GM21360 (cell line): Measurements from ENCODE around the gene GJD4.

Experiments used
- ATAC-seq: cut with Tn5 transposase; IDR thresholded peaks from one replicate; pipeline ENCODE4 v1.9.1; 2021; ENCODE audit warnings: mild to moderate bottlenecking, moderate library complexity; ENCODE audit not compliant: unreplicated experiment

The GJD4 gene

GRCh38 chr10:35613597-35614226 lies 8.6 kb downstream of the GJD4 start:
- ATAC-seq, result no peak

GRCh38 chr10:35614312-35614711 lies 9.2 kb downstream of the GJD4 start:
- ATAC-seq, result no peak

- ATAC-seq, result no peak
Measured at GRCh38 chr10:35626971-35627507, 21.9 kb downstream of the GJD4 start.

GRCh38 chr10:35631404-35631803 lies 26.3 kb downstream of the GJD4 start:
- no peak for ATAC-seq

GRCh38 chr10:35632027-35632426 lies 26.9 kb downstream of the GJD4 start:
- no peak for ATAC-seq

- no peak for ATAC-seq
Measured at GRCh38 chr10:35633006-35633980, 28.2 kb downstream of the GJD4 start.

- ATAC-seq, result peak; percentile 70
Measured at GRCh38 chr10:35635576-35635975, 30.4 kb downstream of the GJD4 start.

GRCh38 chr10:35636956-35637355 lies 31.8 kb downstream of the GJD4 start:
- ATAC-seq, result no peak

- ATAC-seq, result no peak
Measured at GRCh38 chr10:35637462-35637861, 32.3 kb downstream of the GJD4 start.

GRCh38 chr10:35638101-35638500 lies 33.0 kb downstream of the GJD4 start:
- ATAC-seq, result no peak

GRCh38 chr10:35639021-35639727 lies 34.0 kb downstream of the GJD4 start:
- no peak for ATAC-seq

- ATAC-seq, result no peak
Measured at GRCh38 chr10:35639728-35640401, 34.7 kb downstream of the GJD4 start.

GRCh38 chr10:35640474-35640873 lies 35.3 kb downstream of the GJD4 start:
- ATAC-seq, result peak; percentile 36

- ATAC-seq, result peak; percentile 36
Measured at GRCh38 chr10:35640951-35641675, 36.0 kb downstream of the GJD4 start.

GRCh38 chr10:35641676-35642034 lies 36.5 kb downstream of the GJD4 start:
- peak; percentile 7 for ATAC-seq

- ATAC-seq, result peak; percentile 90
Measured at GRCh38 chr10:35642035-35642792, 37.1 kb downstream of the GJD4 start, which contains the start of gene FZD8. FZD8 (minus strand) TSS chr10:35642296; CDS start chr10:35641429, 867 bp downstream.

- ATAC-seq, result no peak
Measured at GRCh38 chr10:35642793-35643114, 37.6 kb downstream of the GJD4 start.

GRCh38 chr10:35643151-35644049 lies 38.3 kb downstream of the GJD4 start:
- no peak for ATAC-seq
